Measurements from ENCODE around the gene AADACL2. TPM values are rescaled to one million over a fixed set of nuclear protein-coding genes. Genes with fewer than 3 reads are reported as not detected.

Gene AADACL2
- total RNA-seq, 1 experiment from 2014 or later = not detected

- Histone ChIP-seq H2BK5ac (ENCODE audit: insufficient read length, low read length) (no peak overlapping the region), H3K23me2 (ENCODE audit: insufficient read length, low read depth, low read length, poor library complexity, severe bottlenecking) (no peaks in the 10 kb centered on the region), H3T11ph (ENCODE audit: low read length) (no peak overlapping the region), H4K20me1 (ENCODE audit: control insufficient read depth, insufficient read depth, insufficient read length) (no peaks in the 10 kb centered on the region), H2AFZ (ENCODE audit: low read length) (no peak overlapping the region), H3K4me2 (ENCODE audit: insufficient read depth, insufficient read length, low read length) (no peak overlapping the region), H3K27ac (ENCODE audit: insufficient read length, low read depth, low read length) (no peak overlapping the region), H3K18ac (ENCODE audit: insufficient read length, low read depth, low read length) (no peak overlapping the region), H3K9me3 (ENCODE audit: control insufficient read depth, low read depth, low read length) (no peaks in the 10 kb centered on the region), H3K79me1 (ENCODE audit: insufficient read depth, low read depth, low read length, poor library complexity, severe bottlenecking) (no peaks in the 10 kb centered on the region), H4K91ac (ENCODE audit: insufficient read length, low read depth, low read length) (no peak overlapping the region), H3K9ac (ENCODE audit: extremely low read depth, insufficient read length, low read length) (no peak overlapping the region), H3K27me3 (ENCODE audit: insufficient read depth, low read length) (no peaks in the 10 kb centered on the region), H2BK20ac (ENCODE audit: low read depth, low read length, poor library complexity, severe bottlenecking) (no peak overlapping the region), H4K8ac (replicated peaks; ENCODE audit: insufficient read length, low read depth, low read length) (no peak overlapping the region), H2AK5ac (ENCODE audit: insufficient read length, low read length) (no peak overlapping the region), H3K56ac (ENCODE audit: insufficient read length, low read depth, low read length) (no peak overlapping the region), H4K5ac (ENCODE audit: insufficient read length, low read depth, low read length) (no peak overlapping the region), H3K4ac (ENCODE audit: low read depth, low read length) (no peak overlapping the region), H3K4me1 (ENCODE audit: insufficient read depth, low read length) (no peaks in the 10 kb centered on the region), H2BK15ac (ENCODE audit: low read depth, low read length) (no peak overlapping the region), H3K14ac (ENCODE audit: insufficient read depth, low read length) (no peak overlapping the region), H2BK120ac (ENCODE audit: low read depth, low read length, poor library complexity, severe bottlenecking) (no peak overlapping the region), H2BK12ac (ENCODE audit: insufficient read length, low read depth, low read length) (no peak overlapping the region), H3K79me2 (ENCODE audit: insufficient read depth, low read length) (no peaks in the 10 kb centered on the region), H3K23ac (ENCODE audit: insufficient read length, low read depth, low read length) (no peak overlapping the region)
- peaks cover 0 to 4% (median 0%) of the 10 kb centered on the region in 3 experiments; a peak in 1 of 7 replicates for H3K36me3 Mint-ChIP-seq (ENCODE audit: insufficient read depth in 1 of 3, low read depth in 3 of 3)
- TF ChIP-seq, protein P1, sequence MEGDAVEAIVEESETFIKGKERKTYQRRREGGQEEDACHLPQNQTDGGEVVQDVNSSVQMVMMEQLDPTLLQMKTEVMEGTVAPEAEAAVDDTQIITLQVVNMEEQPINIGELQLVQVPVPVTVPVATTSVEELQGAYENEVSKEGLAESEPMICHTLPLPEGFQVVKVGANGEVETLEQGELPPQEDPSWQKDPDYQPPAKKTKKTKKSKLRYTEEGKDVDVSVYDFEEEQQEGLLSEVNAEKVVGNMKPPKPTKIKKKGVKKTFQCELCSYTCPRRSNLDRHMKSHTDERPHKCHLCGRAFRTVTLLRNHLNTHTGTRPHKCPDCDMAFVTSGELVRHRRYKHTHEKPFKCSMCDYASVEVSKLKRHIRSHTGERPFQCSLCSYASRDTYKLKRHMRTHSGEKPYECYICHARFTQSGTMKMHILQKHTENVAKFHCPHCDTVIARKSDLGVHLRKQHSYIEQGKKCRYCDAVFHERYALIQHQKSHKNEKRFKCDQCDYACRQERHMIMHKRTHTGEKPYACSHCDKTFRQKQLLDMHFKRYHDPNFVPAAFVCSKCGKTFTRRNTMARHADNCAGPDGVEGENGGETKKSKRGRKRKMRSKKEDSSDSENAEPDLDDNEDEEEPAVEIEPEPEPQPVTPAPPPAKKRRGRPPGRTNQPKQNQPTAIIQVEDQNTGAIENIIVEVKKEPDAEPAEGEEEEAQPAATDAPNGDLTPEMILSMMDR (conservative IDR thresholded peaks at IDR 0.05) = no peak
- no peak overlapping the region for H3K27ac Mint-ChIP-seq
- no CpG with 5 or more reads among the region's 2 CpGs for WGBS (ENCODE audit: extremely low coverage, insufficient read length, low lambda C conversion rate)
- peaks cover 0 to 3% of the 10 kb centered on the region in 2 experiments; a peak in 3 of 5 replicates for H3K9me3 Mint-ChIP-seq
- H3K4me3 Mint-ChIP-seq = no peak overlapping the region
- H3K27me3 Mint-ChIP-seq (ENCODE audit: low read depth) = no peaks in the 10 kb centered on the region
- no peaks in the 10 kb centered on the region for H3K4me1 Mint-ChIP-seq
- no peak for DNase-seq
These were observed 58.7 kb downstream of the AADACL2 start for GRCh38 chr3:151792411-151792810.
